GM12892 (cell line): Measurements from ENCODE around the gene DLG2.

Experiments
- POLR2A ChIP-seq: IDR thresholded peaks from 2 replicates; pipeline ENCODE4 v1.6.1; 2011; ENCODE audit warnings: low read depth, low read length, control low read depth
- POLR2AphosphoS5 ChIP-seq: IDR thresholded peaks from 2 replicates; pipeline ENCODE4 v1.6.1; 2011; ENCODE audit warnings: low read depth, low read length, control low read depth
- TAF1 ChIP-seq: IDR thresholded peaks from 2 replicates; pipeline ENCODE4 v1.6.1; 2011; ENCODE audit warnings: low read depth, mild to moderate bottlenecking, control low read depth, low read length, borderline replicate concordance

GRCh38 chr11:83641511-83641910 is 1985.6 kb downstream of the DLG2 start:
- TF ChIP-seq POLR2A (no peak), TAF1 (no peak), POLR2AphosphoS5 (no peak)
